Fibroblast of mammary gland (primary cell): ENCODE data around the gene APLP2.
"Not testable (repeated sequence)": the region's sequence is repeated elsewhere in the genome, so short reads cannot be mapped to it uniquely, and the experiment has no call there.

ENCODE experiments used
- DNase-seq: peaks from one replicate; pipeline ENCODE4 v3.0.0-alpha.2; 2010; ENCODE audit warnings: low read depth
- H3K4me3 ChIP-seq: 2 replicates; pipeline ENCODE4 v1.5.1; 2011; ENCODE audit warnings: low read depth, mild to moderate bottlenecking, low read length, moderate library complexity; ENCODE audit not compliant: control insufficient read depth
- CTCF ChIP-seq: conservative IDR thresholded peaks from 2 replicates; pipeline ENCODE4 v1.5.1; 2011; ENCODE audit warnings: low read depth, low read length, inconsistent platforms; ENCODE audit not compliant: control insufficient read depth, insufficient read depth

The APLP2 gene

GRCh38 chr11:130069659-130070108 is at the start of gene APLP2:
Gene APLP2, plus strand, starts transcription at chr11:130069894. Its CDS starts 84 bp downstream, at chr11:130069978.
- H3K4me3 ChIP-seq = peak within 1 kb of the TSS; percentile 67
- no peak for TF ChIP-seq CTCF
- peak; percentile 95 for DNase-seq

GRCh38 chr11:130020323-130020722 is 49.4 kb upstream of the APLP2 start:
- TF ChIP-seq CTCF = no peak
- no peak overlapping the region for H3K4me3 ChIP-seq
- no peak for DNase-seq

- not testable (repeated sequence) for DNase-seq, H3K4me3 ChIP-seq
Measured at GRCh38 chr11:130021606-130022005, 48.1 kb upstream of the APLP2 start.

- H3K4me3 ChIP-seq = no peak overlapping the region
- DNase-seq = no peak
- no peak for TF ChIP-seq CTCF
Measured at GRCh38 chr11:130022799-130023198, 46.9 kb upstream of the APLP2 start.

GRCh38 chr11:130023204-130023603 is 46.5 kb upstream of the APLP2 start:
- no peak overlapping the region for H3K4me3 ChIP-seq
- no peak for TF ChIP-seq CTCF
- peak; percentile 63 for DNase-seq

- H3K4me3 ChIP-seq = no peak overlapping the region
- TF ChIP-seq CTCF = no peak
- peak; percentile 40 for DNase-seq
Measured at GRCh38 chr11:130024361-130024760, 45.3 kb upstream of the APLP2 start.

- no peak for DNase-seq
- no peak overlapping the region for H3K4me3 ChIP-seq
- no peak for TF ChIP-seq CTCF
Measured at GRCh38 chr11:130025371-130025770, 44.3 kb upstream of the APLP2 start.

- no peak for DNase-seq
- H3K4me3 ChIP-seq = no peak overlapping the region
- no peak for TF ChIP-seq CTCF
Measured at GRCh38 chr11:130029137-130029536, 40.6 kb upstream of the APLP2 start.
